NCI-H1048 (cell line): ENCODE results near the gene ERICH6.

Source experiments
- DNase-seq: peaks from one replicate; lab custom pipeline; 2025; lab: John Stamatoyannopoulos, UW

Gene ERICH6

DNA sequence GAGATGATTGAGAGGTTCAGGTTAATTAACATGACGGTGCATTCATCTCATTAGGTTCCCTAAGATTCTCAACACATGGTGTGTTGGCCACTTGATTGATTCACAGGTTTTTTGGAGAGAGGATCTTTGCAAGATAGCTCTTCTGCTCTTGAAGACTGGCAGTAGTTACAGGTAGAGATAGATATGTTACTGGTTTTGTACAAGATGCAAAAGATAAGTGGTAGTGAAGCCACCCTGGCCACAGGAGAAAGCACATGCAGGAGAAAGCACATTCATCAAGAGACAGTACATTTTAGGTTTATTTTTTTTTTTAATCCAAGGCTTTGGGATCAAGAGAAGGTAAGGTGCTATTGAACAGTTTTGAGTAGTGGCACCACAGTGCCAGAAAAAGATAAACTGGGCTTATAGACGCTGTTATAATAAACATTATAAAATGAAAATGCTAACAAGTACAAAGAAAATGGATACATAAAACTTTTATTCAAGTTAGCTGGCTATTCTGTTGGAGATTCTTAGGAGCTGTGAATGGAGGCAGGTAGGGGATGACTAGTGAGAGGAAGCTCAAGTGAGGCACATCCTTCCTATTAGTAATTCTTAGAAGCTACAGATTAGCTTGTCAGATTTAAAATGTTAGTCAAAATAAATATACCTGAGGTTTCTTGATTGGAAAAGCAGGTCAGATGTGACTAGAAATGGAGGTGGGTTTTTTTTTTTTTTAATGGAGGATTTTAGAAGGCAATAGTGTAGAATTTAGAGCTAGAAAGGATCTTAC lies 89.8 kb downstream of the ERICH6 start:
- DNase-seq = no peak

- DNase-seq = no peak
Measured at GRCh38 chr3:150613034-150613433, 90.7 kb downstream of the ERICH6 start.

GRCh38 chr3:150612494-150612893 lies 91.2 kb downstream of the ERICH6 start:
- no peak for DNase-seq

DNA sequence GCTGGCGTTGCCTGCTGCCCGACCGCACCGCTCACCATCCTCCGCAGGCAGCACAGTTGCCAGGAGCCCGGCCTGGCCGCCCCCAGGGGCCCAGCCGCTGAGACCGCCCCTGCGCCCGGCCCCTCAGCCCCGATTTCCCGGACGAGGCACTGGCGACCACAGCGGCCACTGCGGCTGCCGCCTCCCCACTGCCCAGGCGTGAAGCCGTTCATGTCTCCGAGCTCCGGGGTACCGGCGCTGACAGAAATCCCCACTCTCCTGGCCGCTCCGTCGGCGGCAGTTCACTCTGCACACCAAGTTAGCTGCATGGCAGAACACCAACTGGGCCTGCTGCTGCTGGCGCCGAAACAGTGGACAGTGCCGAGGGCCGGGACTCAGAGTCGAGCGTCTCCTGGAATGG lies 92.1 kb downstream of the ERICH6 start:
- DNase-seq = no peak

- no peak for DNase-seq
Measured at GRCh38 chr3:150610785-150611184, 92.9 kb downstream of the ERICH6 start.

GRCh38 chr3:150609988-150610387 lies 93.7 kb downstream of the ERICH6 start:
- DNase-seq = no peak
